OCI-LY3 (cell line): ENCODE results near the gene DCC.

Experiments used
- H2AFZ ChIP-seq: fragments of 200-600, 300-600 bp; shearing (Covaris generic); 2 replicates; pipeline ENCODE4 v1.6.0; 2014; ENCODE audit warnings: antibody characterized with exemption, low read depth, low read length
- H3K27ac ChIP-seq: fragments of 200-600, 300-600 bp; sonication (generic); 2 replicates; pipeline ENCODE4 v1.5.1; 2014; ENCODE audit warnings: mild to moderate bottlenecking, low read length, moderate library complexity, mixed read lengths
- H3K27me3 ChIP-seq: fragments of 200-600, 300-600 bp; sonication (generic); 2 replicates; pipeline ENCODE4 v1.6.1; 2014; ENCODE audit warnings: low read depth, low read length, mixed read lengths
- H3K36me3 ChIP-seq: fragments of 200-600, 300-600 bp; sonication (generic); replicated peaks from 2 replicates; pipeline ENCODE3; 2014; ENCODE audit warnings: low read depth, low read length, mixed read lengths
- H3K4me1 ChIP-seq: fragments of 300-600, 200-600 bp; sonication (generic); 2 replicates; pipeline ENCODE4 v1.6.1; 2014; ENCODE audit warnings: low read length, mixed read lengths
- H3K4me2 ChIP-seq: fragments of 200-600, 300-600 bp; sonication (generic); 2 replicates; pipeline ENCODE4 v1.6.1; 2014; ENCODE audit warnings: low read length, mixed read lengths
- H3K4me3 ChIP-seq: fragments of 300-600, 200-600 bp; sonication (generic); 2 replicates; pipeline ENCODE4 v1.5.1; 2014; ENCODE audit warnings: antibody characterized with exemption, mild to moderate bottlenecking, low read length, moderate library complexity
- H3K79me2 ChIP-seq: fragments of 300-600, 200-600 bp; shearing (Covaris generic); 2 replicates; pipeline ENCODE4 v1.6.1; 2014; ENCODE audit warnings: mild to moderate bottlenecking, low read length, mixed read lengths
- H3K9ac ChIP-seq: fragments of 300-600, 200-600 bp; shearing (Covaris generic); 2 replicates; pipeline ENCODE4 v1.6.0; 2014; ENCODE audit warnings: mild to moderate bottlenecking, low read length, moderate library complexity
- H3K9me3 ChIP-seq: fragments of 200-600, 300-600 bp; shearing (Covaris generic); 2 replicates; pipeline ENCODE4 v1.6.1; 2014; ENCODE audit warnings: low read length, mixed read lengths; ENCODE audit not compliant: insufficient read depth
- H4K20me1 ChIP-seq: fragments of 200-600, 300-600 bp; sonication (generic); 2 replicates; pipeline ENCODE4 v1.6.1; 2016; ENCODE audit warnings: low read length, mixed read lengths; ENCODE audit not compliant: insufficient read depth
- CTCF ChIP-seq: fragments of 200-600, 300-600 bp; sonication (generic); IDR thresholded peaks from 2 replicates; pipeline ENCODE4 v1.5.1; 2014; ENCODE audit warnings: antibody characterized with exemption, low read length, low read depth
- EZH2phosphoT487 ChIP-seq: fragments of 200-600 bp; shearing (Covaris generic); IDR thresholded peaks from 2 replicates; pipeline ENCODE4 v1.6.1; 2018; ENCODE audit warnings: antibody characterized with exemption, mixed run types, low read depth

DCC gene

GRCh38 chr18:52791321-52791720 is 451.3 kb downstream of the DCC start:
- Histone ChIP-seq H3K4me2 (peak overlapping the region; percentile 71), H3K4me1 (peaks cover 50% of the 10 kb centered on the region), H3K27me3 (no peaks in the 10 kb centered on the region), H3K9ac (peak overlapping the region; percentile 28), H2AFZ (peak overlapping the region; percentile 32), H3K27ac (peak overlapping the region; percentile 81), H4K20me1 (no peaks in the 10 kb centered on the region), H3K36me3 (peaks cover 25% of the 10 kb centered on the region), H3K4me3 (peak overlapping the region; percentile 36), H3K9me3 (peaks cover 14% of the 10 kb centered on the region; the same call in 1 of the 2 replicates), H3K79me2 (no peaks in the 10 kb centered on the region)
- no peak for TF ChIP-seq EZH2phosphoT487
- TF ChIP-seq CTCF = 0 out of 2 replicates have a peak, but pooled peaks have one; percentile 5

GRCh38 chr18:52812834-52813233 is 472.8 kb downstream of the DCC start:
- no peak overlapping the region for H3K4me3 ChIP-seq
- no peaks in the 10 kb centered on the region for H3K79me2 ChIP-seq
- no peaks in the 10 kb centered on the region for H3K4me1 ChIP-seq

GRCh38 chr18:52813635-52814416 is 473.8 kb downstream of the DCC start:
- no peaks in the 10 kb centered on the region for H3K36me3 ChIP-seq
- no peak overlapping the region for H3K27ac ChIP-seq
- no peaks in the 10 kb centered on the region for H3K79me2 ChIP-seq
- H2AFZ ChIP-seq = no peak overlapping the region
- no peak overlapping the region for H3K4me2 ChIP-seq
- H4K20me1 ChIP-seq = no peaks in the 10 kb centered on the region
- no peak overlapping the region for H3K4me3 ChIP-seq
- H3K27me3 ChIP-seq = no peaks in the 10 kb centered on the region
- H3K9me3 ChIP-seq = peaks cover 3% of the 10 kb centered on the region; the same call in 1 of the 2 replicates
- no peaks in the 10 kb centered on the region for H3K4me1 ChIP-seq
- no peak for TF ChIP-seq EZH2phosphoT487
- TF ChIP-seq CTCF = no peak
- H3K9ac ChIP-seq = no peak overlapping the region

More at GRCh38 chr18:52812834-52813233, 472.8 kb downstream of the DCC start:
- no peaks in the 10 kb centered on the region for H4K20me1 ChIP-seq
- TF ChIP-seq EZH2phosphoT487 (no peak), CTCF (no peak)
- H3K27ac ChIP-seq = no peak overlapping the region
- H3K27me3 ChIP-seq = no peaks in the 10 kb centered on the region
- no peak overlapping the region for H3K9ac ChIP-seq
- H3K9me3 ChIP-seq = peaks cover 4% of the 10 kb centered on the region; the same call in 1 of the 2 replicates
- H2AFZ ChIP-seq = no peak overlapping the region
- H3K4me2 ChIP-seq = no peak overlapping the region
- H3K36me3 ChIP-seq = no peaks in the 10 kb centered on the region

- TF ChIP-seq EZH2phosphoT487 (no peak), CTCF (no peak)
- Histone ChIP-seq H3K27me3 (no peaks in the 10 kb centered on the region), H3K9me3 (0 out of 2 replicates have a peak, but pooled peaks cover 3% of the 10 kb centered on the region), H3K27ac (no peak overlapping the region), H3K4me2 (no peak overlapping the region), H4K20me1 (no peaks in the 10 kb centered on the region), H3K79me2 (no peaks in the 10 kb centered on the region), H3K36me3 (no peaks in the 10 kb centered on the region), H3K4me1 (no peaks in the 10 kb centered on the region), H2AFZ (no peak overlapping the region), H3K4me3 (no peak overlapping the region), H3K9ac (no peak overlapping the region)
Observed at GRCh38 chr18:52815651-52816050, 475.7 kb downstream of the DCC start.
